GM13976 (cell line): ENCODE measurements around the gene SPAG9.

Experiments used
- DNase-seq: peaks from one replicate; pipeline ENCODE4 v3.0.0; 2012; ENCODE audit warnings: low spot score
- in situ Hi-C: fragments of 300-500 bp; cut with MboI; formaldehyde crosslinking; loops from one replicate; pipeline ENCODE4 v1.12.0; 2022; ENCODE audit warnings: low sequenced_read_pairs, mixed read lengths, inconsistent platforms; ENCODE audit not compliant: unreplicated experiment
- TF ChIP-seq, protein P1 (sequence below): IDR thresholded peaks from 2 replicates; pipeline ENCODE4 v1.5.1; 2012; ENCODE audit warnings: borderline replicate concordance, mild to moderate bottlenecking; ENCODE audit not compliant: insufficient read depth; ENCODE audit errors: extremely low read depth, missing control alignments, control extremely low read depth

SPAG9 gene

DNA sequence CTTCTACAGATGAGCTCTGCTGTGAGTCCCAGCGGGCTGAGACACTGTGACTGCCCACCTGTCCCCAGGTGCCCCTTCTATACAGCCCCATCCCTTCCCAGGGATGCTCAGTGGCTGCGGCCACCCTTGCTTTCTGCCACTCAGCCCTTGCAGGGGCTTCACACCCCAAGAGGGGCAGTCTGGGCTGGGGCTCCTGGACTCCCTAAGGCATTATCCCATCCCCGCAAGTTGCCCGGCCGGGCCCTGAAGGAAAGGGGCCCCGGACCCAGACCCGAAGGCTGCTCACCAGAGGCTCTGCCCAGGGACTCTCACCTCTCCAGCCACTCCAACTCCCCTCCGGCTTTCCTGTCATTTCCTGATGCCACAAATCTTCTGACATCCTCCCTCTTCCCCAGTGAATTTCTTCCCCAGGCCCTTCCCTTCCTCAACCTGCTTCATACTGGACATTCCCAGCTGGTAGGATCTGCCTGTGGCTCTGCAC is 166.0 kb downstream of the SPAG9 start:
- in situ Hi-C loops: loop anchor here (5.0 kb wide), 1 partner anchor 107 kb away; no protein-coding TSS in a partner anchor
- peak; percentile 34 for DNase-seq
- TF ChIP-seq, protein P1, sequence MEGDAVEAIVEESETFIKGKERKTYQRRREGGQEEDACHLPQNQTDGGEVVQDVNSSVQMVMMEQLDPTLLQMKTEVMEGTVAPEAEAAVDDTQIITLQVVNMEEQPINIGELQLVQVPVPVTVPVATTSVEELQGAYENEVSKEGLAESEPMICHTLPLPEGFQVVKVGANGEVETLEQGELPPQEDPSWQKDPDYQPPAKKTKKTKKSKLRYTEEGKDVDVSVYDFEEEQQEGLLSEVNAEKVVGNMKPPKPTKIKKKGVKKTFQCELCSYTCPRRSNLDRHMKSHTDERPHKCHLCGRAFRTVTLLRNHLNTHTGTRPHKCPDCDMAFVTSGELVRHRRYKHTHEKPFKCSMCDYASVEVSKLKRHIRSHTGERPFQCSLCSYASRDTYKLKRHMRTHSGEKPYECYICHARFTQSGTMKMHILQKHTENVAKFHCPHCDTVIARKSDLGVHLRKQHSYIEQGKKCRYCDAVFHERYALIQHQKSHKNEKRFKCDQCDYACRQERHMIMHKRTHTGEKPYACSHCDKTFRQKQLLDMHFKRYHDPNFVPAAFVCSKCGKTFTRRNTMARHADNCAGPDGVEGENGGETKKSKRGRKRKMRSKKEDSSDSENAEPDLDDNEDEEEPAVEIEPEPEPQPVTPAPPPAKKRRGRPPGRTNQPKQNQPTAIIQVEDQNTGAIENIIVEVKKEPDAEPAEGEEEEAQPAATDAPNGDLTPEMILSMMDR: no peak

DNA sequence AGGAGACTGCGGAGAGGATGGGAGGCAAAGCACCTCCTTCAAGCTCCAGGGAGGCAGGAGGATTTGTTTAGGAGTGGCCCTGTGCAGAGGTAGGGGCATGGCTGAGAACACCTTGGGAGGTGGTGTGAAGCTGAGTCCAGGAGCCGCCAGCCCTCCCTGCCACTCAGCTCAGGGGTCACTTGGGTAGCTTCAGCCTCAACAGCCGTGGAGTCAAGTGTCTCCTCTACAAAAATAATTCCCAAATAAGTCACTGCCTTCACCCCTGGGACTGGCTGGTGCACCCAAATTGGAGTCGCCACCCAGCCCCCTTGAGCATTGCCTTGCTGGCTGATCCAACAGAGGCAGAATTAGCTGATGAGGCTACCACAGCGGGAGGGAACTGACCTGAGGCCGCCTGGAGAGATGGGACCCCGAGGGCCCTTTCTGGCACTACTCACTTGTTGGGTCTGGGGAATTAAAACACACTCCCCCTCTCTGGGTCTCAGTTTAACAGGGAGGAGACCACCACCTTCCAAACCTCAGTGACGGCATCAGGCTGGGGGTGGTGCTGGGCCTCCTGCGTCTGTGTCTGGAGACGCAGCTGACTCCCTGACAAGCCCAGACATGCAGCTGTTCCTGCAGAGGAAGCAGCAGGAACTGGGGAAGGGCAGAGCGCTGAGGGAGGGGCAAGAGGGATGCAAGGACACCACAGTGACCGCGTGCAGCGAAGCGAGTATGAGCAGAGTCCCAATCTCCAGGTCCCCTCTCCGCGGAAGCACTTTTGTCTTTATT is 166.7 kb downstream of the SPAG9 start:
- DNase-seq: peak; percentile 44
- TF ChIP-seq, protein P1: no peak
- in situ Hi-C loops: no loop called here

DNA sequence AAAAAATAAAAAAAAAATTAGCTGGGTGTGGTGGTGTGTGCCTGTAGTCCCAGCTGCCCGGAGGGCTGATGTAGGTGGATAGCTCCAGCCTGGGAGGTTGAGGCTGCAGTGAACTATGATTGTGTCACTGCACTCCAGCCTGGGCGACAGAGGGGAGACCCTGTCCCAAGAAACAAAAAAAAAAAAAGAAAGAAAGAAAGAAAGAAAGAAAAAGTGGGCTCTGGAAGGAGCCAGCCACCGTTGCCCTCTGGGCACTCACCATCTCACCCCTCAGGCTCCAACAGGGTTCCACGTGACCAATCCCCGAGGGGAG is 167.2 kb downstream of the SPAG9 start:
- in situ Hi-C loops: no loop called here

DNA sequence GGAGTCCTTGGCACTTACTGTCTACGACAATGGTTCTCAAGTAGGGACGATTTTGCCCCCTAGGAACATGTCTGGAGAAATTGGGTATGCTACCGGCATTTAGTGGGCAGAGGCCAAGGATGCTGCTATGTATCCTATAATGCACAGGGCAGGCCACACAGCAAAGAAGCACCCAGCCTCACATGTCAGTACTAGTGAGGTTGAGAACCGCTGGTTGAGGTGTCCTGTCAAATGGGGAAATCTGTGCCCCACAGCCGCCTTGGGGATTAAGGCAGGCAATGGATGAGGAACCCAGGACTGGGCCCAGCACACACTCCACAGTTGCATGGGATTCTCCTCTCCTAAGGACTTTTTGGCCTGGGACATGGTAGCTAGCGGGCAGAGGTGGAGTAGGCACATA is 167.8 kb downstream of the SPAG9 start:
- in situ Hi-C loops: no loop called here
- TF ChIP-seq, protein P1: no peak
- DNase-seq: no peak

More for the DNA sequence above, 167.2 kb downstream of the SPAG9 start:
- TF ChIP-seq, protein P1: no peak
- no peak for DNase-seq

DNA sequence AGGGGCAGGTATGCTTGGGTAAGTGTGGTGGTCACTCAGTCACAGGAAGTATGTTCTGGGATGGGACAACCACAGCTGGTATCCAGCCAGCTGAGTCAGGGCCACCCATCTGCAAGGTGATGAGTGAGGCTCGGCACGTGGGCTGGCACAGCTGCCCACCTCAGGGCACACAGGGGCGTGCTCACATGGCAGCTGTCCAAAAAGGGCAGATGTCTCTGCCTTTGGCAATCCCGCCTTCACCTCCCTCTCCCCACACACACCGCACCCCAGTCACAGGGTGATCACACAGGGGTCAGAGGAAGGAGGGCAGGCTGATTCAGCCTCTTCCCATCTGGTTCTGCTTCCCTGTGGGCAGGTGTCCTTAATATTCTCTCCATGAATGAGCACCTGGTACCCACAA is 168.7 kb downstream of the SPAG9 start:
- no peak for DNase-seq
- TF ChIP-seq, protein P1: no peak
- in situ Hi-C loops: no loop called here

DNA sequence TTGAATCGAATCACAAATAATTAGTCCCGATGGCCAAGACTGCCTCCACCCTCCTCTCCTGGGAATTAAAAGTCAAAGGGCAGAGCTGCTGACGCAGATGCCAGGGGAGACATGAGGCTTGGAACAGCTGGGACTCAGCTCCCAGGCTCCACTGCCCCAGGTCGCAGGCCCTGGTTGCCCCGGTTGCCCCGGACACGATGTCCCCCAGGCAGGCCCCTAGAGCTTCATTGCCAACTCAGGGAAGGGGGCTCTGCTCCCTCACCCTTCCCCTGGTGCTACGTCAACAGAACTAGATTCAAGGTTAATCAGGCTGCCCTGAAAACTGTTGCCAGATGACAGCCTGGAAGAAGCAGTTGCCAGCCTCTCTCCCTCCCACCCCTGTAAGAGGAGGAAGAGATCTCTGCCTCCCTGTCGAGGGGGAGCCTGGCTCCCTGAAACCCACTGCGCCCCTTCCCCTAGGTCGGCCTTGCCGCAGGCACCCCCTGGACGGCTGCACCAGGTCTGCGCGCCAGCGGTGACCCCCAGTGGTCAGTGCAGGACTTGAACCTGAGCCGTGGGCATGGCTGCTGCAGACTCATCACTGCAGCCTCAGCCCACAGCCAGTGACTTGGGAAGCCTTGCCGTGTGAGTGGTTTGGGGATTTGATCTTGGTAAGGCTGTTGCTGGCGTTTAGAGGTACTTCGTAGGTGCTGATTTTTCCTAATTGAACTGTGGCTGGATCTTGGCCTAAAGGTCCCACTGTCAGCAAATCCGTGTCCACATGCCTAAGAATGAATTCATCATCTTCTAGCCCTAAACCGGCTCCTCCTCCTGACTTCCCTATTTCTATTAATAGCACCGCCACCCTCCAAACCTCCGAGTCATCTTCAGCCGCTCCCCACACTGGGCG is 170.4 kb downstream of the SPAG9 start:
- TF ChIP-seq, protein P1: peak; percentile 75
- DNase-seq: peak; percentile 82
- in situ Hi-C loops: no loop called here
